AG04449 (cell line): ENCODE data around the gene CACNA1C.

Experiments
- CTCF ChIA-PET: fragments of 350-600 bp; formaldehyde crosslinking; extraction: SDS; loops from one replicate; lab custom pipeline; 2021; ENCODE audit warnings: antibody characterized with exemption; lab: Yijun Ruan, JAX
- POLR2A ChIA-PET: fragments of 400-600, 350-600 bp; formaldehyde crosslinking; extraction: SDS; loops from one replicate; lab custom pipeline; 2020; ENCODE audit warnings: antibody characterized with exemption, inconsistent platforms; lab: Yijun Ruan, JAX
- DNase-seq: peaks from one replicate; pipeline ENCODE4 v3.0.0-alpha.2; 2010; ENCODE audit warnings: low read depth, low spot score
- H3K4me3 ChIP-seq: 2 replicates; pipeline ENCODE4 v1.5.1; 2011; ENCODE audit warnings: low read depth, mild to moderate bottlenecking, control low read depth, low read length
- CTCF ChIP-seq: IDR thresholded peaks from one replicate; pipeline ENCODE4 v1.5.1; 2011; ENCODE audit warnings: mild to moderate bottlenecking, moderate library complexity, low read length, control low read depth, inconsistent platforms; ENCODE audit not compliant: insufficient read depth; ENCODE audit errors: missing control alignments

The CACNA1C gene

DNA sequence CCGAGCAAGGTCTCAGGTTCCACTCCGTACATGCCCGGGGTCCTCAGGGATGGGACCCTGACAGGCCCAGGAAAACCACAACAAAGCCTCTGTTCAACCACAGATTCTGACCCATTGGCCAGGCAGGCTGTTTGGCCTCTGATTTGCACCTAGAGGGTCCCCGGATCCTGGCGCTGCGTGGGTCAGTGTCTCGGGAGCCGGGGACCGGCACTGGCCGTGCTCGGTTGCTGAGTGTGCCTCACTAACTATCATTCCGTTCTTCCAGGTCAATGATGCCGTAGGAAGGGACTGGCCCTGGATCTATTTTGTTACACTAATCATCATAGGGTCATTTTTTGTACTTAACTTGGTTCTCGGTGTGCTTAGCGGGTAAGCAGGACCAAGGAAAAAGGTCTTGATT, 451.8 kb downstream of the CACNA1C start:
- no peak overlapping the region for H3K4me3 ChIP-seq
- ChIA-PET CTCF (no interaction called here), POLR2A (no interaction called here)
- no peak for DNase-seq
- no peak for TF ChIP-seq CTCF

GRCh38 chr12:2507814-2508213, 455.0 kb downstream of the CACNA1C start:
- POLR2A ChIA-PET: no interaction called here
- CTCF ChIA-PET: no interaction called here
- TF ChIP-seq CTCF: no peak
- DNase-seq: no peak
- H3K4me3 ChIP-seq: no peak overlapping the region

DNA sequence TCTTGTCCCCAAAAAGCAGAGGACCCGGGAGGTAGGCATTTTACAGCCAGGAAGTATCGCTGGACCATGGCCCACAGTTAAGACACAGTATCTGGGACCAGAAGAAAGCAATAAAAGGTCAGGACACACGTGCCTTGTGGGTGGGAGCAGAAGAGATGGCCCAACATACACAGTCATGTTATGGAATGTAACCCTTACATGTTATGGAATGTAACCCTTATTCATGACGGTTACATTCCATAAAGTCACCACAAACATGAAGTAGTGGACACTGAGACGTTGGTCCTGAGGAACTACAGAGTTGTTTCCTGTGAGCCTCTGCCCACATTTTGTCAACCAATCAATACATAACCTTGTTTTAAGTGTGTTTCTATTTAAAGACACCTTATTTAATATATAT, 456.4 kb downstream of the CACNA1C start:
- no peak overlapping the region for H3K4me3 ChIP-seq
- no peak for TF ChIP-seq CTCF
- POLR2A ChIA-PET: no interaction called here
- DNase-seq: no peak
- CTCF ChIA-PET: no interaction called here

GRCh38 chr12:2510045-2510444, 457.3 kb downstream of the CACNA1C start:
- no peak overlapping the region for H3K4me3 ChIP-seq
- ChIA-PET CTCF (no interaction called here), POLR2A (interaction anchor here (0.6 kb wide), 1 partner anchor 10 kb away, joined by 3 read pairs; no protein-coding TSS in a partner anchor)
- no peak for TF ChIP-seq CTCF
- DNase-seq: no peak

DNA sequence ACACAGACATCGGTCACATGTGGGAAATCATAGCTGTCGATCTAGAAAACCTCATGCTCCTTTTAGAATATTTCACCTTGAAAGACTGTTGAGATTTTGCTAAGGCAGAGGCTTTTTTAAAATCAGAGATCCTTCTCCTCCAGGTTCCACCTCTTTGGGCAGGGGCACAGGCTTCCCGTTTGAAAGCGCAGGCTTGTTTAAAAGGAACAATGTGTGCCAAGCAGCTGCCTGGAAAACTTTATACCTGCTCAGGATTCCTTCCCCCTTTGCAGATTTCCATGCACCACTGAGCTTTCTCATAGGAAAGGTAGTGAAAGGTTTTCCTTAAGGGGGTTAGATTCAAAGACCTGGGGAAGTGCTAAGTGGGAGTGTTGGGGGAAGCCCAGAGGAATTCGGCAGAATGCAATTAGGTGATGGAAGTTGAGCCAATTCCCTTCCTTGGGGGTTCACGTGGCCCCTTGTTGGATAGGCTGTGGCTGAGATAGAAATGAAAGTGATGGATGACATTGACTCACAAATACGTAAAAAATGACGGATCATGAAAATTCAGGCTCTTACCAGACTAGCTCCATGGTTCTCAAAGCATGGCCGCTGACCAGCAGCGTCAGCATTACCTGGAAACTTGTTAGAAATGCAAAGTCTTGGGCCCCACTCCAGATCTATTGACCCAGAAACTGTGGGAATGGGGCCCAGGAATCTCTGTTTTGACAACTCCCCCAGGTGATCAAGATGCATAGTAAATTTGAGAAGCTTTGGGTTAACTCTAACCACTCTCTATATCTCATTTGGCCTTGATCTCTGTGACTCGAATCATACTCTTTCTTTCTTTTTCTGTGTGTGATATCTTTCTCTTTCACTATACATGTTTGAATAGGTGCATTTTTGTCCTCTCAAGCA, 460.6 kb downstream of the CACNA1C start:
- no peak for TF ChIP-seq CTCF
- no peak for DNase-seq
- POLR2A ChIA-PET: no interaction called here
- CTCF ChIA-PET: no interaction called here
- no peak overlapping the region for H3K4me3 ChIP-seq

GRCh38 chr12:2514038-2514340, 461.2 kb downstream of the CACNA1C start:
- CTCF ChIA-PET: no interaction called here
- DNase-seq: no peak
- no peak overlapping the region for H3K4me3 ChIP-seq
- no peak for TF ChIP-seq CTCF
- POLR2A ChIA-PET: no interaction called here
